Measurements from ENCODE around the gene EXT2. TPM values are rescaled to one million over a fixed set of nuclear protein-coding genes. Genes with fewer than 3 reads are reported as not detected.
A peak's percentile ranks its signal among the peaks of the same experiment; 100 is the strongest.

Gene EXT2
- total RNA-seq, 3 donors from 2014 or later: 82.1 to 108 (median 96.9) TPM

GRCh38 chr11:44252999-44253602 lies 157.6 kb downstream of the EXT2 start:
- Histone ChIP-seq H3K27ac (no peak overlapping the region), H3K4me1 (no peaks in the 10 kb centered on the region), H3K36me3 (no peaks in the 10 kb centered on the region), H3K4me3 (no peak overlapping the region), H3K27me3 (no peaks in the 10 kb centered on the region), H3K9me3 (peaks cover 9 to 14% of the 10 kb centered on the region in 2 donors)
- TF ChIP-seq POLR2AphosphoS5 (IDR thresholded peaks at IDR 0.05): no peak
- no peak for TF ChIP-seq CTCF (IDR thresholded peaks at IDR 0.05)
- no peak for TF ChIP-seq POLR2A (IDR thresholded peaks at IDR 0.05)
- no peak for DNase-seq (ENCODE audit: low spot score in 2 of 2)
- intact Hi-C loops (cut with DNase I; ENCODE audit: low total_unique reads): no loop called here

- no peak for DNase-seq (ENCODE audit: low spot score in 2 of 2)
- TF ChIP-seq POLR2A (IDR thresholded peaks at IDR 0.05): no peak
- TF ChIP-seq CTCF (IDR thresholded peaks at IDR 0.05): no peak
- TF ChIP-seq POLR2AphosphoS5 (IDR thresholded peaks at IDR 0.05): no peak
- no peaks in the 10 kb centered on the region for H3K4me1 ChIP-seq
These were observed 160.1 kb downstream of the EXT2 start for GRCh38 chr11:44255406-44256071.

GRCh38 chr11:44256673-44257291 lies 161.3 kb downstream of the EXT2 start:
- intact Hi-C loops (cut with DNase I; ENCODE audit: low total_unique reads): no loop called here
- Histone ChIP-seq H3K4me3 (no peak overlapping the region), H3K9me3 (peaks cover 9 to 14% of the 10 kb centered on the region in 2 donors), H3K36me3 (no peaks in the 10 kb centered on the region), H3K27me3 (no peaks in the 10 kb centered on the region), H3K27ac (peak overlapping the region in 1 of 2 donors; percentile 63), H3K4me1 (no peaks in the 10 kb centered on the region)
- no peak for DNase-seq (ENCODE audit: low spot score in 2 of 2)
- TF ChIP-seq CTCF (IDR thresholded peaks at IDR 0.05) (no peak), POLR2AphosphoS5 (IDR thresholded peaks at IDR 0.05) (no peak), POLR2A (IDR thresholded peaks at IDR 0.05) (no peak)

More at GRCh38 chr11:44255406-44256071, 160.1 kb downstream of the EXT2 start:
- no peak overlapping the region for H3K27ac ChIP-seq
- H3K4me3 ChIP-seq: no peak overlapping the region
- no peaks in the 10 kb centered on the region for H3K27me3 ChIP-seq
- H3K9me3 ChIP-seq: peaks cover 9 to 14% of the 10 kb centered on the region in 2 donors
- H3K36me3 ChIP-seq: no peaks in the 10 kb centered on the region
- intact Hi-C loops (cut with DNase I; ENCODE audit: low total_unique reads): no loop called here

GRCh38 chr11:44257338-44258189 lies 162.1 kb downstream of the EXT2 start:
- intact Hi-C loops (cut with DNase I; ENCODE audit: low total_unique reads): no loop called here
- TF ChIP-seq POLR2A (IDR thresholded peaks at IDR 0.05): no peak
- no peak for TF ChIP-seq CTCF (IDR thresholded peaks at IDR 0.05)
- no peak for TF ChIP-seq POLR2AphosphoS5 (IDR thresholded peaks at IDR 0.05)
- H3K27me3 ChIP-seq: no peaks in the 10 kb centered on the region
- peak overlapping the region in 1 of 2 donors; percentile 69 for H3K27ac ChIP-seq
- no peaks in the 10 kb centered on the region for H3K4me1 ChIP-seq
- no peak for DNase-seq (ENCODE audit: low spot score in 2 of 2)
- no peaks in the 10 kb centered on the region for H3K36me3 ChIP-seq
- H3K9me3 ChIP-seq: peaks cover 9 to 11% of the 10 kb centered on the region in 2 donors
- no peak overlapping the region for H3K4me3 ChIP-seq
